K562 (cell line): ENCODE results near the gene INPP1. TPM values are rescaled to one million over a fixed set of nuclear protein-coding genes. Genes with fewer than 3 reads are reported as not detected.

Experiments
- CTCFL ChIP-seq: IDR thresholded peaks from 2 replicates; pipeline ENCODE4 v1.6.1; 2011; ENCODE audit warnings: borderline replicate concordance, low read depth, mild to moderate bottlenecking, moderate library complexity, low read length; ENCODE audit not compliant: insufficient read depth, poor library complexity, severe bottlenecking
- FOXK2 ChIP-seq, 2 experiments: fragments of 450-650 bp; IDR thresholded peaks in 1 of 2; conservative IDR thresholded peaks in 1 of 2; 2 replicates each; pipeline ENCODE4 v1.6.1; 2016; ENCODE audit warnings: low read depth in 2 of 2, mild to moderate bottlenecking in 1 of 2
- JUN ChIP-seq, 2 experiments: sonication (generic) in 1 of 2; formaldehyde crosslinking in 1 of 2; IDR thresholded peaks; 2 replicates each; pipeline versions ENCODE4 v1.6.1 to v1.8.0; 2012 to 2022; ENCODE audit warnings: borderline replicate concordance in 2 of 2, mild to moderate bottlenecking in 2 of 2, improper control_type of control experiment in 1 of 2, low read depth in 1 of 2, low read length in 1 of 2, missing genetic modification reagents in 1 of 2
- JUND ChIP-seq, 2 experiments: IDR thresholded peaks; 2 replicates in 1 of 2; 3 replicates in 1 of 2; pipeline ENCODE4 v1.6.1; 2011; ENCODE audit warnings: borderline replicate concordance in 2 of 2, low read depth in 2 of 2, low read length in 2 of 2, improper control_type of control experiment in 1 of 2, missing biosample characterization in 1 of 2, missing genetic modification characterization in 1 of 2, missing genetic modification reagents in 1 of 2
- L3MBTL2 ChIP-seq: fragments of 450-650 bp; IDR thresholded peaks from 2 replicates; pipeline ENCODE4 v1.6.1; 2016; ENCODE audit warnings: mild to moderate bottlenecking, moderate library complexity
- MAZ ChIP-seq, 2 experiments: fragments of 450-650 bp in 1 of 2; sonication (generic) in 1 of 2; formaldehyde crosslinking; IDR thresholded peaks in 1 of 2; conservative IDR thresholded peaks in 1 of 2; 2 replicates each; pipeline versions ENCODE4 v1.4.0 to v1.5.0; 2020; ENCODE audit warnings: mild to moderate bottlenecking in 1 of 2, missing genetic modification reagents in 1 of 2
- MNT ChIP-seq, 2 experiments: fragments of 450-650 bp; conservative IDR thresholded peaks; 2 replicates each; pipeline ENCODE4 v1.6.1; 2017; ENCODE audit warnings: mild to moderate bottlenecking in 2 of 2, moderate library complexity in 2 of 2
- MYNN ChIP-seq, 2 experiments: sonication (generic); formaldehyde crosslinking in 1 of 2; IDR thresholded peaks; 2 replicates each; pipeline versions ENCODE4 v1.5.0 to v1.6.1; 2016 to 2020; ENCODE audit warnings: antibody characterized with exemption in 1 of 2, missing genetic modification reagents in 1 of 2
- RCOR1 ChIP-seq, 2 experiments: IDR thresholded peaks; 2 replicates each; pipeline ENCODE4 v1.6.1; 2012; ENCODE audit warnings: low read depth in 2 of 2, low read length in 2 of 2, borderline replicate concordance in 1 of 2, improper control_type of control experiment in 1 of 2
- RFX1 ChIP-seq: fragments of 450-650 bp; IDR thresholded peaks from 2 replicates; pipeline ENCODE4 v1.6.1; 2016; ENCODE audit warnings: mild to moderate bottlenecking, moderate library complexity
- RREB1 ChIP-seq: fragments of 250-450 bp; sonication (Bioruptor Pico); IDR thresholded peaks from 2 replicates; pipeline ENCODE4 v1.4.0; 2020
- SIRT6 ChIP-seq: IDR thresholded peaks from one replicate; pipeline ENCODE4 v1.6.1; 2012; ENCODE audit warnings: low read depth, mild to moderate bottlenecking, control low read depth, inconsistent platforms, low read length, moderate library complexity
- ZBTB9 ChIP-seq: fragments of 450-650 bp; formaldehyde crosslinking; IDR thresholded peaks from 2 replicates; pipeline ENCODE4 v1.4.0; 2020; ENCODE audit warnings: mild to moderate bottlenecking, moderate library complexity
- polyA plus RNA-seq, 8 experiments: library from polyadenylated mRNA; depleted of rRNA in 4 of 8; stranded (reverse) in 5 of 8; unstranded in 3 of 8; fragments of >200 nt; fragmentation: Nextera tagmentation in 2 of 8; fragmentation: Illumina TruSeq in 1 of 8; extraction: Ambion mirVana in 2 of 8; extraction: Trizol in 1 of 8; gene quantifications; 2 replicates each; pipeline versions ENCODE4 v1.2.1 to v1.2.3, GENCODE V29; 2011 to 2014; ENCODE audit warnings: inconsistent platforms in 1 of 8, missing spikeins in 1 of 8
- total RNA-seq, 7 experiments: library from RNA; depleted of rRNA in 6 of 7; stranded (reverse); fragments of >200 nt in 6 of 7; fragmentation: Illumina TruSeq in 2 of 7; extraction: Trizol in 2 of 7; gene quantifications; 2 replicates each; pipeline versions ENCODE4 v1.2.1 to v1.2.3, GENCODE V29; 2011 to 2021; ENCODE audit warnings: low replicate concordance in 1 of 7

The INPP1 gene
- total and polyA plus RNA-seq, 9 of the 15 experiments (the other 6 are each of a cell fraction or from before 2014, with no cell fraction given): 3.7 to 11.8 (median 6.5) TPM

GRCh38 chr2:190354003-190354690, 10.8 kb downstream of the INPP1 start (continued):
- TF ChIP-seq MYNN (IDR thresholded peaks at IDR 0.05) (peak; percentile 38; the same call in 1 of the 2 replicates), MYNN (CRISPR knock-in tag; IDR thresholded peaks at IDR 0.05) (no peak), ZBTB9 (CRISPR knock-in tag) (no peak), CTCFL (no peak), SIRT6 (no peak), JUN (IDR thresholded peaks at IDR 0.05; ENCODE audit: borderline replicate concordance, low read depth, low read length) (0 out of 2 replicates have a peak, but pooled peaks have one; percentile 27), JUN (CRISPR knock-in tag; IDR thresholded peaks at IDR 0.05; ENCODE audit: borderline replicate concordance) (no peak), RFX1 (peak; percentile 64), FOXK2 (conservative IDR thresholded peaks at IDR 0.05 in 1 of 2, IDR thresholded peaks at IDR 0.05 in 1 of 2; ENCODE audit: low read depth in 2 of 2) (peak in 1 of 2 experiments; percentile 64; a peak in 2 of 4 replicates), JUND (IDR thresholded peaks at IDR 0.05; ENCODE audit: borderline replicate concordance, low read depth, low read length) (peak; percentile 82), JUND (tag; IDR thresholded peaks at IDR 0.05; ENCODE audit: borderline replicate concordance, low read depth, low read length) (peak; percentile 71; the same call in 1 of the 3 replicates), RCOR1 (IDR thresholded peaks at IDR 0.05; ENCODE audit: borderline replicate concordance in 1 of 2, low read depth in 2 of 2, low read length in 2 of 2) (peak in 1 of 2 experiments; percentile 43; a peak in 1 of 4 replicates), MAZ (CRISPR knock-in tag; conservative IDR thresholded peaks at IDR 0.05 in 1 of 2, IDR thresholded peaks at IDR 0.05 in 1 of 2) (peak in 1 of 2 experiments; percentile 44; a peak in 1 of 4 replicates), RREB1 (CRISPR knock-in tag) (no peak), L3MBTL2 (0 out of 2 replicates have a peak, but pooled peaks have one; percentile 29), MNT (conservative IDR thresholded peaks at IDR 0.05) (no peak)
